Progenitor cell of endocrine pancreas (in vitro differentiated cells): ENCODE measurements around the gene RAP1A. TPM values are rescaled to one million over a fixed set of nuclear protein-coding genes. Genes with fewer than 3 reads are reported as not detected.
"Not testable (repeated sequence)": the region's sequence is repeated elsewhere in the genome, so short reads cannot be mapped to it uniquely, and the experiment has no call there.

Source experiments
- DNase-seq: peaks from one replicate; pipeline ENCODE4 v3.0.0; 2021; ENCODE audit warnings: low spot score; ENCODE audit not compliant: unreplicated experiment
- H3K27ac Mint-ChIP-seq: 2 replicates; pipeline ENCODE4 v1.8.0; 2021; ENCODE audit warnings: mild to moderate bottlenecking, moderate library complexity, mixed read lengths
- H3K27me3 Mint-ChIP-seq: 2 replicates; pipeline ENCODE4 v1.8.0; 2021; ENCODE audit warnings: mixed read lengths
- H3K36me3 Mint-ChIP-seq: 2 replicates; pipeline ENCODE4 v1.8.0; 2022; ENCODE audit warnings: mixed read lengths; ENCODE audit not compliant: insufficient read depth
- H3K4me1 Mint-ChIP-seq: 2 replicates; pipeline ENCODE4 v1.8.0; 2021; ENCODE audit warnings: low read depth, mixed read lengths
- H3K4me3 Mint-ChIP-seq: 2 replicates; pipeline ENCODE4 v1.8.0; 2021; ENCODE audit warnings: low read depth, mild to moderate bottlenecking, moderate library complexity, mixed read lengths
- H3K9me3 Mint-ChIP-seq: 2 replicates; pipeline ENCODE4 v1.8.0; 2021; ENCODE audit warnings: low read depth, mixed read lengths
- CTCF ChIP-seq: fragments of 200-600 bp; sonication (generic); IDR thresholded peaks from one replicate; pipeline ENCODE4 v1.5.0; 2021; ENCODE audit warnings: antibody characterized with exemption, mild to moderate bottlenecking; ENCODE audit not compliant: unreplicated experiment
- total RNA-seq: library from RNA; stranded (reverse); gene quantifications from 2 replicates; pipeline ENCODE4 v1.2.1, GENCODE V29; 2021

Gene RAP1A
- total RNA-seq, 1 donor from 2014 or later: 36.6 TPM

- H3K9me3 Mint-ChIP-seq: no peaks in the 10 kb centered on the region
- H3K36me3 Mint-ChIP-seq: no peaks in the 10 kb centered on the region
- H3K4me1 Mint-ChIP-seq: peaks cover 6% of the 10 kb centered on the region
- DNase-seq: peak; percentile 72
- peak within 1 kb of the TSS; percentile 95 for H3K27ac Mint-ChIP-seq
- peaks cover 36% of the 10 kb centered on the region for H3K27me3 Mint-ChIP-seq
- no peak for TF ChIP-seq CTCF
- H3K4me3 Mint-ChIP-seq: peak within 1 kb of the TSS; percentile 72
Measured at GRCh38 chr1:111739194-111739924, 119.8 kb downstream of the RAP1A start, which contains the start of gene INKA2. INKA2 (minus strand) TSS chr1:111739395; CDS start chr1:111739242, 153 bp downstream.

DNA sequence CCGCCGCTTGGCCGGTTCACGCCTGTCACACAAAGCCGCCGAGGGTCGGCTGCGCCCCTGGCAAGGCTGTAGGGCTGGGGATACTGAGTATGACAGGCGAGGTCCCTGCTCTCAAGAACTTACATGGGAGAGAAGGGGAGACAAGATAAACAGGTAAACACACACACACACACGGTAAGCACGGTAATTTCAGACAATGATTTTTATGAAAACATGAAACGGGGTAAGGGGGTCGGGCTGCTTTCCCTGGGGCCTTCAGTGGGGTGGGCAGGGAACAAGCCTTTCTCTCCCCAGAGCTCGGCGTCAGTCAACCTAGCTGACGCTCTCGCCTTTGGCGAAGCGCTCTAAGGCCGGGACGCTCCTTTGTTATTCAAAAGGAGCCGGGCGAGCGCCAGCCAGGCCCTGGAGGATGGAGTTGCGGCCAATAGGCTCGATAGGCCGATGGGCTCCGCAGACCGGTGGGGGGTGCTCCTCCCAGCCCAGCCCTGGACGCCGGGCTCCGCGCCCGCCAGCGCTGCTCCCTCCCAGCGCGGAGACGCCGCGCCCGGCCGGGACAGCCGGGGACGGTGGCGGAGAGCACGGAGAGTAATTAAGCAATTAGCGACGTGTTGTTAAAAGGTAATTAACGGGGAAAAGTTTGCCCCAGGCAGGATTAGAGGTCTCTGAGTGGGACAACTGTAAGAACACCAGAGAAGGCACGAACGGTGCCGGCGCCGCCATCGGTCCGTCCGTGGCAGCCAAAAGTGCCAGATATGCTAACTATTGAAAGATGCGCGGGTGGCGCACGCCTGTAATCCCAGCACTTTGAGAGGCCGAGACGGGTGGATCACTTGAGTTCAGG, 120.6 kb downstream of the RAP1A start:
- Mint-ChIP-seq H3K4me3 (peak overlapping the region; percentile 72), H3K27ac (peak overlapping the region; percentile 95), H3K9me3 (no peaks in the 10 kb centered on the region), H3K4me1 (peaks cover 6% of the 10 kb centered on the region), H3K36me3 (no peaks in the 10 kb centered on the region), H3K27me3 (peaks cover 40% of the 10 kb centered on the region)
- DNase-seq: peak; percentile 30
- no peak for TF ChIP-seq CTCF

DNA sequence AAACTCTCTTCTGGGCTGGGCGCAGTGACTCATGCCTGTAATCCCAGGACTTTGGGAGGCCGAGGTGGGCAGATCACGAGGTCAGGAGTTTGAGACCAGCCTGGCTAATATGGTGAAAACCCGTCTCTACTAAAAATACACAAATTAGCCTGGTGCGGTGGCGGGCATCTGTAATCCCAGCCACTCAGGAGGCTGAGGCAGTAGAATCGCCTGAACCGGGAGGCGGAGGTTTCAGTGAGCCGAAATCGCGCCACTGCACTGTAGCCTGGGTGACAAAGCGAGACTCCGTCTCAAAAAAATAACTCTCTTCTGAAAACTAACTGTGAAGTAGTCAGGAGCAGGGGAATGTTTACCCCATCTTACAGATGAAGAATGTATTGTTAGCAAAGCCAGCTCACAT, 122.7 kb downstream of the RAP1A start:
- not testable (repeated sequence) for DNase-seq, H3K36me3 Mint-ChIP-seq, H3K9me3 Mint-ChIP-seq, H3K27ac Mint-ChIP-seq, H3K4me3 Mint-ChIP-seq, H3K4me1 Mint-ChIP-seq
- peaks cover 45% of the 10 kb centered on the region for H3K27me3 Mint-ChIP-seq

GRCh38 chr1:111742938-111743549, 123.5 kb downstream of the RAP1A start:
- no peaks in the 10 kb centered on the region for H3K36me3 Mint-ChIP-seq
- H3K27ac Mint-ChIP-seq: no peak overlapping the region
- peaks cover 3% of the 10 kb centered on the region for H3K9me3 Mint-ChIP-seq
- H3K4me3 Mint-ChIP-seq: no peak overlapping the region
- DNase-seq: no peak
- TF ChIP-seq CTCF: no peak
- peaks cover 2% of the 10 kb centered on the region for H3K4me1 Mint-ChIP-seq
- H3K27me3 Mint-ChIP-seq: peaks cover 45% of the 10 kb centered on the region

DNA sequence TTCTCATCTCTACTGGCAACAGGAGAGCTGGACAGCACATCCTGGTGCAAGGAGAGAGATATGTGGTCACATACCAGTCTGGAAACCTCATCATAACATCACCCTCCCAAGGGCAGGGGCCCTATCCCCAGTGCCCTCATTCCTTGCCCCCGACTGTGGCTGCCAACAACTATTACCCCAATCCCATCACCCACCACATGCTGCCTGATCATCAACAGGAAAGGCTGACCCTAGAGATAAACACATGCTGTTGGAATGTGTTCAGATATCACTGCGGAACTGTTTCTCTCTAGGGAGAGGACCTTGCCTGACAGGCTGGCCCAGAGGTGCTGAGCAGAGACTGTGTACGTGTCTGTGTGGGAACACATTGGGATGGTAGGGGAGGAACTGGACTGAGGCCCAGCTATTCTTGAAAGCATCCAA, 124.1 kb downstream of the RAP1A start:
- H3K27me3 Mint-ChIP-seq: peaks cover 44% of the 10 kb centered on the region
- H3K4me1 Mint-ChIP-seq: peaks cover 2% of the 10 kb centered on the region
- no peak for TF ChIP-seq CTCF
- peak overlapping the region; percentile 45 for H3K27ac Mint-ChIP-seq
- no peaks in the 10 kb centered on the region for H3K36me3 Mint-ChIP-seq
- H3K4me3 Mint-ChIP-seq: no peak overlapping the region
- no peak for DNase-seq
- H3K9me3 Mint-ChIP-seq: peaks cover 3% of the 10 kb centered on the region
